GM18511 (cell line): ENCODE measurements around the gene EYA2.
"Not testable (repeated sequence)": the region's sequence is repeated elsewhere in the genome, so short reads cannot be mapped to it uniquely, and the experiment has no call there.

Experiments used
- ATAC-seq: cut with Tn5 transposase; IDR thresholded peaks from one replicate; pipeline ENCODE4 v1.9.1; 2021; ENCODE audit warnings: mild to moderate bottlenecking, moderate library complexity; ENCODE audit not compliant: unreplicated experiment

The EYA2 gene

GRCh38 chr20:46894579-46894958 is at the start of gene EYA2:
EYA2 (plus strand) TSS chr20:46894843; CDS start chr20:46990011, 95,168 bp downstream.
- ATAC-seq, result no peak

- no peak for ATAC-seq
Observed at GRCh38 chr20:46844965-46845364, 49.7 kb upstream of the EYA2 start.

- ATAC-seq, result no peak
Observed at GRCh38 chr20:46849269-46849668, 45.4 kb upstream of the EYA2 start.

- no peak for ATAC-seq
Observed at GRCh38 chr20:46849751-46850150, 44.9 kb upstream of the EYA2 start.

- no peak for ATAC-seq
Observed at GRCh38 chr20:46850416-46850815, 44.2 kb upstream of the EYA2 start.

GRCh38 chr20:46850896-46851295 is 43.7 kb upstream of the EYA2 start:
- no peak for ATAC-seq

- no peak for ATAC-seq
Observed at GRCh38 chr20:46851746-46852145, 42.9 kb upstream of the EYA2 start.

GRCh38 chr20:46852313-46852712 is 42.3 kb upstream of the EYA2 start:
- no peak for ATAC-seq

GRCh38 chr20:46853926-46854325 is 40.7 kb upstream of the EYA2 start:
- no peak for ATAC-seq

- ATAC-seq, result no peak
Observed at GRCh38 chr20:46857061-46857831, 37.4 kb upstream of the EYA2 start.

- ATAC-seq, result no peak
Observed at GRCh38 chr20:46865824-46866223, 28.8 kb upstream of the EYA2 start.

- no peak for ATAC-seq
Observed at GRCh38 chr20:46870041-46870440, 24.6 kb upstream of the EYA2 start.

GRCh38 chr20:46872328-46873211 is 22.1 kb upstream of the EYA2 start:
- ATAC-seq, result no peak

- ATAC-seq, result no peak
Observed at GRCh38 chr20:46875059-46875458, 19.6 kb upstream of the EYA2 start.

- ATAC-seq, result no peak
Observed at GRCh38 chr20:46879386-46879785, 15.3 kb upstream of the EYA2 start.

- not testable (repeated sequence) for ATAC-seq
Observed at GRCh38 chr20:46879963-46880362, 14.7 kb upstream of the EYA2 start.

- no peak for ATAC-seq
Observed at GRCh38 chr20:46883892-46884291, 10.8 kb upstream of the EYA2 start.

- no peak for ATAC-seq
Observed at GRCh38 chr20:46890682-46891081, 4.0 kb upstream of the EYA2 start.

- ATAC-seq, result no peak
Observed at GRCh38 chr20:46893051-46893450, 1.6 kb upstream of the EYA2 start.

GRCh38 chr20:46893877-46894578 is 615 bp upstream of the EYA2 start:
- no peak for ATAC-seq
